GM04504 (cell line): ENCODE results near the gene TBCEL.
"Not testable (repeated sequence)": the region's sequence is repeated elsewhere in the genome, so short reads cannot be mapped to it uniquely, and the experiment has no call there.

Experiments
- DNase-seq: peaks from one replicate; pipeline ENCODE4 v3.0.0-alpha.2; 2012; ENCODE audit warnings: low read depth

The TBCEL gene

DNA sequence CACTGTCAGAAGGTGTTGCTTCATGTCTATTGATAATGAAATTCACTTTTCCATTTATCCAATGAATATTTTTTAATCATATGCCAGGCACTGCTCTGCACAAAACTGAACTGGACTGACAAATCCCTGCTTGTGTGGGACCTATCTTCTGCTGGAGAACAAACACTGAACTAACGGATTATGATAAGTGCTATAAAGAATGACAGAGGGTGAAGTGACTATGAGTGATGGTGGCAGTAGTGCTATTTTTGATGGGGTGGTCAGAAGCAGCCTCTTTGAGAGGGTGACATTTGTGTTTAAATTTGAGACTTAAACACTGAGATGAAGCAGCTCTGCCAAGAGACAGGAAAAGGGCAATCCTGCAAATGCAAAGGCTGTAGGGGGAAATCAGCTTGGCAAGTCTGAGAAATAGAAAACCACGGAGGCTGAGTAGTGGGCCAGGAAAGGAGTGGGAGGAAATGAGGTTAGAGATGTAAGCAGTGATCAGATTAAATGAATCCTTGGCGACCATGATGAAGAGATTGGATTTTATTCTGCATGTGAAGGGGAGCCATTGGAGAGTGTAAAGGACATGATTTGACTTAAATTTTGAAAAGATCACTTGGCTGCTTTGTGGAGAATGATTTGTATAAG is 6.0 kb downstream of the TBCEL start:
- DNase-seq, result no peak

DNA sequence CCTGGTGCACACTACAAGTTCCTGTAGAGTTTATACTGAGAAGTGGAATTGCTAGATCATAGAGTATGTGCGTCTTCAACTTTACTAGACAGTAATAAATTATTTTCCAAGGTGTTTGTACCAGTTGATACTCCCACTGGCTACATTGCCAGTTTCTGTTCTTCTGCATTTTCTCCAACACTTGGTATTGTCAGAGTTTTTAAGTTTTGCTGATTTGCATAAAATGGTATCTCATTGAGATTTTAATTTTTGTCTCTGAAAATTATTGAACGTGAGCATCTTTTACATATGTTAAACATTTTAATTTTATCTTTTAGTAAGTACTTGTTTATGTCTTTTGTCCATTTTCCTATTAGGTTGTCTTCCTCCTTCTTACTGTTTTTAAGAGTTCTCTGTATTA is 7.3 kb downstream of the TBCEL start:
- no peak for DNase-seq

DNA sequence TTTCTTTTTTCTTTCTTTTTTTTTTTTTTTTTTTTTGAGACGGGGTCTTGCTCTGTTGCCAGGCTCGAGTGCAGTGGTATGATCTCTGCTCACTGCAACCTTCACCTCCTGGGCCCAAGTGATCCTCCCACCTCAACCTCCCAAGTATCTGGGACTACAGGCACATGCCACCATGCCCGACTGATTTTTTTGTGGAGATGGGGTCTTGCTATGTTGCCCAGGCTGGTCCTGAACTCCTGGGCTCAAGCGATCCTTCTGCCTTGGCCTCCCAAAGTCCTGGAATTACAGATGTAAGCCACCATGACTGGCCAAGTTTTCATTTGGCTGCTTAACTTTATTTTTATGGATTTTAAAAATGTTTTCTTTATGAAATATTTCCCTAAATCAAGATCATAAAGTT is 7.7 kb downstream of the TBCEL start:
- not testable (repeated sequence) for DNase-seq

DNA sequence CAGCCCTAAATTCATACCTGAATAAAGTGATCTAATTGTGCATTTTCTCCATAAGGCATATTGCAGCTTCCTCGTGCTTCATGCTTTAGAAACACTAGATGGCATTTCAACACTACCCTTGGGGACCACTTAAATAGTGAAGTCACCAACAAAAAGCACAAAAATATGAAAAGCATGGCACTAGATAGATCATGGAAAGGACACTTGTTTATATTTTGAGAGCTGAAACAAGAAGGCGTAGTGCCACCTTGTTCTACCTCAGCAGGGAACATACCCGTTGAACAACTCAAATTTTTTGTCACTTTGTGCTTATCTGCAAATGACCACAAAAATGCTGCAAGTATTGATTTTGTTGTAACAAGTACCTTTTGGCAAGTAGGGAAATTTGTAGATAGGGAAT is 8.6 kb downstream of the TBCEL start:
- no peak for DNase-seq

DNA sequence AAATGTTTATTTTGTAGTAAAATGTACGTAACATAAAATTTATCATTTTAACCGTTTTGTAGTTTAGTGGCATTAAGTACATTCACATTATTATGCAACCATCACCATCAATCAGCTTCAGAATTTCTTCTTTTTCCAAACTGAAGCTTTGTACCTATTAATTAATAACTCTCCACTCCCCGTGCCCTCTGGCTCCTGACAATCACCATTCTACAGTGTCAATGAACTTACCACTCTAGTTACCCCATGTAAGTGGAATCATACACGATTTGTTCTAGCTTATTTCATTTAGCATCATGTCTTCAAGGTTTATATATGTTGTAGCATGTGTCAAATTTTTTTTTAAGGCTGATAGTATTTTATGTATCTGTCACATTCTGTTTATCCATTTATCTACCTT is 9.7 kb downstream of the TBCEL start:
- DNase-seq, result no peak

DNA sequence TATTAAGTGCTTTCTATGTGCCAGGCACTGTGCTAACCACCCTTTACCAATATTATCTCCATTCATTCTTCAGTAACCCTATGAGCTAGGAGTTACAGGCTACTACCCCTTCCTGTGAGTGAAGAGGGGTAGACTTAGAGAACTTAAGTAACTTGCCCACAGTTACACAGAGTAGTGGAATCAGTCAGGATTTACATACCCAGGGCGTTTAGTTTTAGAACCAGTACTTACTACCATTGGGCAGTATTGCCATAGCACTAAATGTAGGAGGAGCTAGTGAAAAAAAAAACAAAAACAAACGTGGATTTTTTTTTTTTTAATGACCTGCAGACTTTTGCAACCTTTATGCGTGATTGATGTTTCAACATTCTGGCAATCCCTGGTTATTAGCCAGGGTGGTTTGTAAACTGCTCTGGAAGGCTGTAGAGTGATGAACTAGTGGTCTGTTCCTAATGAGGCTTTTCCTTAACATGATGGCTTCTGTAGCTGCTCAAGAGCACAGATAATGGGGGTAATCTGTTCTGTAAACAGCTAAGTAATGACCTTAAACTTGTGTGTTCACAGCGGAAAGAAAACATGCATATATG is 11.4 kb downstream of the TBCEL start:
- DNase-seq, result no peak

DNA sequence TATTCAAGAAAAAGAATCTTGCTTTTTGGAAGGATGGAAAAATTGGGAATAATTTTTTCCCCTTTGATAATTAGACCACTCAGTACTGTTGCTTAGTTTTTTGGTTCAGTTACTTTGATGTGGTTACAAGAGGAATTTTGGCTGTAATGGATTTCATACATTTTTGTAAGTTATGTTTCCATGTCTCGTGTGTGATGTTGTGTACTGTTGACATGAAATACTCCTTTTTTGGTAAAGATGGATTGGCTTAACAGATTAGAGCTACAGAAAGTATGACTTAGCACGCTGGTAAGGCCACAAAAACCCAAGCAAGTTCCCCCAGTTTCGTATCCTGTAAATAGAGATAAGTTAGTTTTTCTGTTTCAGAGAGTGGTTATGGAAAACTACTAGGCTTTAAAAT is 11.9 kb downstream of the TBCEL start:
- DNase-seq, result no peak

DNA sequence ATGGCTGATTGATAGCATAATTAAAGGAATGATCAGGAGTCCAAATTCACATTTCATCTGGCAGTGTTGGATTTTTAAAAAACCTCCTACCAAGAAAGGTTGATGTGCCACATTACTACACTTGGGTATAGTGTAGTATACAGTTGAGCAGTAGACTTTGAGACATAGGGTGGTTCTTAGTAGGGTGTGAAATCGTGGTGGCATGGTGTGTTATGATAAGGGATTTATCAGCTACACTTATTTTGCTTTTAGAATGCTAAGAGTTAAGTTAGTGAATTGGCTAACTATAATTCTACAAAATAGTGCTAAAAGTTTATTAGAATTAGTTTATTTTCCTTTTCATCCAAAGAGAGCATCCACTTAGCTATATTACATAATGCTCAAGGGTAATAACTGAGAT is 13.1 kb downstream of the TBCEL start:
- no peak for DNase-seq

DNA sequence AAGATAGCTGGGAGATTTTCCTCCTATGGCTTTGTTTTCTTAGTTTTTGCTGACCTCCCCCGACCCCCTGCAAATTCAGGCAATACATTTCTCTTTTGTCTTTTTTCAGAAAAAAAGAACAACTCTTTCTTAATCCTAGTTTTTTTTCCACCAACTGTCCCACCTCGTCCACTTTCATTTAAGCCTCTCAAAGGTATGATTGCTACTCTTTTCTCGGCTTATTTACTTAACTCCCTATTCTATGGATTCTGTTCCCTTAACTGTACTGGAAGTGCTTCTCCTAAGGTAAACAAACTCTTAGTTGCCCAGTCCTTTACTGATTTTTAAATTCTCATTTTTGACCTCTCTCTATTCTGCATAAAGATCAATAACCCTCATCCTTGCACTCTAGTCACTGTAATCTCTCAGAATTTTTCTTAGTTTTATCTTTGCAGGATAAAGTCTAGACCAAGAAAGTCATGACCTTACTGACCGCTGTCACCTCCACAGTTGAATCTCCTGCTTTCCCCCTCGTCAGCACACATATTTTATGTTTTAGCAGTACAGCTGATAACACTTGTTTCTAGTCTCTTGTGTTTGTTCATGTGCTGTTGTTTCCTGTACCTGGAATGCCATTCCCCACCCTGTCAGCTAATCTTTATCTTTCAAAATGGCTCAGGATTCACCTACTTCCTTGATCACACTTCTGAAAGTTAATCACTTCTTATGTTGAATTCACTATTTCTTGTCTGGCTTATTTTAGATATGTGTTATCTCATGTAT is 14.9 kb downstream of the TBCEL start:
- no peak for DNase-seq

DNA sequence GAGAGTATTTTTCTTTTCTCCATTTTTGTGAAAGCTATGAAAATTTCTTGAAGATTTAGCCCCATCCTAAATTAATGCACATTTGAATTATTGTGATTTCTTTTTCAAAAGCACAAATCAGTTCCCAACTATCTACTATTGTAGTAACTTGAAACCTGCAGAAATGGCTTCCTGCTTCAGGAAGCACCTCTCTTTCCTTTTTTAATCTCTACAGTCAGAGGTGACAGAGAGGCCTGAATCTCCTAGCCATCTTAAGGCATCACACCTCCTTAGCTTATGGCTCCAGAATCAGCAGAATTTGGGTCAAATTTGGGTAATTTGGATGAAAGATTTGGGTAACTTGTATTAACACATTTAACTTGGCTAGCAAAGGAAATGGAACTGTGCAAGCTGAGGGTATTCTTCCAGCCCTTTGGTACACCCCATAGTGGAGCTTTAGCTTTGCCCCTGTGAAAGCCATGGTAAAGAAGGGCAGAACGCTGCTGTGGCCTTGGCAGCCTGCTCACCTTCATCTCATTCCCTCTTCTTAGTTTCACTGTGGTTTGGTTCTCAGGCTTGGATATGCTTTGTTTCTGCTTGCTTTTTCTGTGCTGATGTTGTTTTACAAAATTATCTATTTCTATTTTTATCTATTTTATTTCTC is 16.2 kb downstream of the TBCEL start:
- DNase-seq, result no peak

DNA sequence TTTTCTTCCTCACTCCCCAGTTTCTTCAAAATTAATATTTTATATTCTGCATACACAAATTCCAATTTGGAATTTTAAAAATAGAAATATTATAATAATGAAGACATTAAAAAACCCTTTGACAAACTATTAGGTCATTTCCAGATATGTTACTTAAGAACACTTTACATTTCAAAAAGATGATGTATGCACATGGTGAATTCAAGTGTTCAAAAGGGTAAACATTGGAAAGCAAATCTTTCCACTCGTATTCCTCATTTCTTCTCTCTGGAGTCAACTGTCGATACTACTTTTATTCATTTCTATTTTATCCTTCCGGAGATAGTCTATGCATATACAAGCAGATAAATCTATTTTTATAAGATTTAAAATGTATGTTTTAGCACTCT is 16.7 kb downstream of the TBCEL start:
- DNase-seq, result no peak

DNA sequence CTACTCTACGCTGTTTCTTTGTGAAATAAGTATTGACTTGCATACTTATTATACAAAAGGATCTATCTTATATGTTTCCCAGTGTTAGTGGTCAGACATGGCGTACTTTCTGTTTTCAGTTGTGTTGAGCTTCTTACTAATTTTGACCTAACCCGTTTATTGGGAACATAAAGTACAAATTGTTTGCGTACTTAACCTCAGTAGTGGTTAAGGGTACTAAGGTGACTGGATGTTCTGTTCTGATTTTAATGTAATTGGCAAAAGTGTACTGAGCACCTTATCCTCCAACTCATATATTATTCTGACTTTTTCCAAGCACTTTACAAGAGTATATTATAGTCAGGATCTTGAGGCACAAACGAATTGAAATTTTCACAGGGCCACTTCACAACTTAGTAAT is 17.2 kb downstream of the TBCEL start:
- DNase-seq, result no peak

DNA sequence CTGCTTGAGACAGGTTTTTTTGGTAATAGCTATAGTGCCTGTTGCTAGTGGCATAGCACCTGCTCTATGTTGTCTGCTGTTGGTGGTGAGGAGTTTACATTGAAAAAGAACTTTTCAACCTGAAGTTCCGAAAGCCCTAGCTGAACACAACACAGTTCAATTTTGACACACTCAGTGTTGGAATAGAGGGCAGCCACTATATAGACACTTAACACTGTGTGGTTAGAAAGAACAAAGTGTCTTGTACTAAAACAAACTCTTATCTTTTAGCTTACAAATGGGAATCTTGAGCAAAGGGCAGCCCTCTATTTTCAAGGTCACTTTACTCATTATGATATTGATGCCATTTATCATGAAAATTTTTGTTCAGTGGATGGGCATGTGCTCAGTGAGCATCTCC is 18.4 kb downstream of the TBCEL start:
- DNase-seq, result no peak

DNA sequence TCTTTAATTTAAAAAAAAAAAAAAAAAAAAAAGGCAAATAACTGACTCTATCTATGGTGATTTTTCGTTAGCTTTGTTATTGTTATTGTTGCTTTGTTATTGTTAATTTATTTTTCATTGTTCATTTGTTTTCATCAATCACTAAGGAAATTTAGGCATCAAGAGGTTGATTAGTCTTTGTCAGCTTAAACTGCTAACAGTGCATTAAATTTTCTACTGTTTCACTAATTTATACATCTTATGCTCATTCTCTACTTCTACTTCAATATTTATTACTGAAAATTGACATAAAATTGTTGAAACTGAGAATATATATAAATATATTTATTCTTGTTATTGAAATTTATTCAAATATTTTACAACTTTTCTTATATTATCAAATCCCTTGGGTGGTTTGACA is 24.0 kb downstream of the TBCEL start:
- no peak for DNase-seq

DNA sequence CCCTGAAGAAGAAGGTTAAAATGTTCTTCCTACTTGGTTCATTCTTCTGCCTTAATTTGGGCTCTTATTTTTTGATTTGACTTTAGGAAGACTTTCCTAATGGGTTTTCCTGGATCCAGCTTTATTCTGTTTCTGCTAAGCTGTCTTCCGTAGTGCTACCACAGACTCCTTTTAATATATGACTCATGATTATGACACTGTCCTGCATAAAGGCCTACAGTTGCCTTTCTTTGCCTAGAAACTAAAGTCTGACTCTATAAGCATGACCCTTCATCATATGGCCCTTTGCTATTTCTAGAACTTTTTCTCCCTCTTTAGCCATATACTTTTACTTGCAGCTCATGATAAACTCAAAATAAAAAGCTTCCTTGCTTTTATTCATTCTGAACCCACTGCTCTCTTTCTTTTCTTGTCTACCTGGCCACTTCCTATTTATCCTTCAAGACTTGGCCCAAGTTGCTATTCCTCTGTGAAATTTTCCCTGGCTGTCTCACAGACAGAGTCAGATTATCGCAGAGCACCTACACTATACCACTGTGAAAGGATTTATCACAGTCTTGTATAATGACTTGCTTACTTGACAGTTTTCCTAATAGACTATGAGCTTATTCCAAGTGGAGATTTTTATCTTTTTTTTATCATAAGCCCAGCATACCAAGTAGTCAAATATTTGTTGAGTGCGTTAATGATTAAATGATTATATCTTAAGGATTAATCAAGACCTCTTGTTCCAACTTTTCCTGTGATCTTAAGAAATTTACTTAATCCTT is 24.7 kb downstream of the TBCEL start:
- no peak for DNase-seq

DNA sequence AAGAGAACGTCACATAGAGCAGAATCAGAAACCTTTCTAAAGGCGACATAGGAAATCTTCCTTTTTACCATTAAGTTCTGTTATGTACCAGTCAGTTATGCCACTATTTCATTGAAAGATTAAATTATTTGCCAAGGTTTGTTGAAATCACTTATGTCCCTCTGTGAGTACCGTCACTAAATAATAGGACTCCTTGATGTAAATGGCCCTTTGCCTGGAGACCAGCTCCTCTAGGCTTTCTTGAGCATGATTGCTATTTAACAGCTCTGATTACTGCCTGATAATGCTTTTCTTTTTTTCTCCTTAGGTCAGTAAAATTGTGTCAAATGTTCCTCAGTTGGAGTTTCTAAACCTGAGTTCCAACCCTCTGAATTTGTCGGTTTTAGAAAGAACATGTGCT is 29.3 kb downstream of the TBCEL start:
- DNase-seq, result no peak

DNA sequence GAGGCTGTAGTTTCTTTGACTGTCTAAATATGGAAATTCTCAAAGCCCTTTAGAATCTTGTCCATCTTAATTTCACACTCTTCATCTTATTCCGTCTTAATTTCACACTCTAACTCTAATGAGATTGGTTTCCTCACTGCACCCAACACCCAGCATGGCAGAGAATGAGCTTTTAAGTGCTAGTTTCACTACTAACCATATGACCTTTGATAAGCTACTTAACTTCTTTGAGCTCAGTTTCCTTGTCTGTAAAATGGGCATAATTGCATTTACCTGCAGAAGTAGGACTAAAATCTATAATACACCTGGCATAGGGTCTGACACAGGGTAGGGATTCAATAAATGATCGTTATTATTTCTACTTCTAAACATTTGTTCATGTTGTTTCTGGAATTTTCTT is 30.4 kb downstream of the TBCEL start:
- DNase-seq, result no peak

DNA sequence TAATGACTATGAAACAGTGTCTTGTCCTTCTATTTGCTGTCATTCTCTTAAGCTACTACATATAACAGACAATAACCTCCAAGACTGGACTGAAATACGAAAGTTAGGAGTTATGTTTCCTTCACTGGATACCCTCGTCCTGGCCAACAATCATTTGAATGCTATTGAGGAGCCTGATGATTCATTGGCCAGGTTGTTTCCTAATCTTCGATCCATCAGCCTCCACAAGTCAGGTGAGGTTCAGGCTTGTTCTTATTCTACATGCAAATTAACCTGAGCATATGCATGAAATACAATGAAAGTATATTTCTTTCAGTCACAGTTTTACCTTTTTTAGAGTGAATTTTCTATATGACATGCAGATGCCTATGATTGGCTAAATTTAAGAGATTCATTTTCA is 31.2 kb downstream of the TBCEL start:
- DNase-seq, result no peak

DNA sequence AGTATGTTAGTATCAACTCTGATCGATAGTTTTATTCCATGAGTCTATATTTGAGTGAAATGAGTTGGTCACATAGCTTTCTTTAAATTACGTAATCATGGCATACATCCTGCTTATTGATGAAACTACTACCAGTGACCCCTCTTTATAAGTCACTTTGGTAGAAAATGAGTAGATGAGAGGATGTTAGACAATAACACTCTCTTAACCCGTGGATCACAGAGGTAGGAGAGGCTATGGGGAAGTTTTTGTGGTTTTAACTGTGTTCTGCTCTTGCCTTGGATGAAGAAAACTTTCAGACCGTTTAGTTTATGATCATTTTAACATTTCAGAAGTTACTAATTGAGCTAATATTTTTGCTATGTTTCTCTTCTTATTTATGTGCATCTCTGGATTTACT is 34.0 kb downstream of the TBCEL start:
- no peak for DNase-seq

DNA sequence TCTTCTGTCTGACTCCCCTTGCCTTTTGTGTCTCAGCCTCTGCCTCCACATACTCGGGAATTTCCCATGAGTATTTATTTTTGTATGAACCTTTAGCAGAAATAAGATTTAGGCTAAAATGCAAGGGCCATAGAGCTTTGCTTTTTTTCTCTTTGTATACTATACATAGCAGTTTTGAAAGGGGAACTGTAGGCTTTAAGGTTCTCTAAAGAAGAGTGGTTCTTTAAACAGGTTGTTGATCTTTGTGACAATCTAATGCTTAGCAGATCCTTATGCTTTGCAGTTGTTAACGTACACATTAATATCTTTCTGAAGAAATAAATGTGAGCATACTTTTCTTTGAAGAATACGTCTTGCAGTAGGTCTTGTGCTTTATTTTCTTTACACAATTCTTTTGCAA is 35.0 kb downstream of the TBCEL start:
- no peak for DNase-seq

DNA sequence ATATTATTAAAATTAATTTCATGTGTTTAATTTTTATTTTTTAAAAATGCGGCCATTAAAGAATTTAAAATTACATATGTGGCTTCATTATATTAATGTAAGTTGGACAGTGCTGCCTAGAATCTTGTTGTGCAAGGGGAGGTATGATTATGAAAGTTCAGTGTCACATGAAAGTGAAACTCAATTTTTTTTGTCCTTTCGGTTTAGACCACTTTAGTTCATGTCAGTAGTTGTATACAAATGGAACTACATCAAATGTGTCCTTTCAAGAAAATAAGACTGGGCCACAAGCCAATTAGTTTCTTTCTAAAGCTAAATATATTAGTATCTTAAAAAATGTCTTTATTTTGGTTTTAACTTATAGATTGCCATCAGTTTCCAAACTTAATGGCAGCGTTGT is 35.7 kb downstream of the TBCEL start:
- no peak for DNase-seq

DNA sequence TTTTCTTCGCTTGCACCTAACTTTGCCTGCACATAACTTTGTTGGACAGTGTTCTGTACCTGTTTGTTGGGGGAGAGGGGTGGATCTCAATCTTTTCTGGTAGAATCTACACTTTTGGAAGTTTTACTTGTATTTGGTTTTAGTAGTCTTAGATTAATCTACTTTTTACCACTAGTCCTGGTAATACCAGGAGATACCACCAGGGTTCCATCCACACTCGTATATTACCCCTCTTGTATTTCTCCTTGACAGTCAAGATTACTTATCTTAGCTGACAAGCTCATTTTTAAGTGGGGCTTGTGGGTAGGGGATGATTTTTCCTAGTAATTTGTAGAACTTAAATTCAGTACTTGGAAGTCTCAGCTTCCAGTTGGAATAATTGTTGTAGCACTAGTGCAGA is 39.8 kb downstream of the TBCEL start:
- no peak for DNase-seq

DNA sequence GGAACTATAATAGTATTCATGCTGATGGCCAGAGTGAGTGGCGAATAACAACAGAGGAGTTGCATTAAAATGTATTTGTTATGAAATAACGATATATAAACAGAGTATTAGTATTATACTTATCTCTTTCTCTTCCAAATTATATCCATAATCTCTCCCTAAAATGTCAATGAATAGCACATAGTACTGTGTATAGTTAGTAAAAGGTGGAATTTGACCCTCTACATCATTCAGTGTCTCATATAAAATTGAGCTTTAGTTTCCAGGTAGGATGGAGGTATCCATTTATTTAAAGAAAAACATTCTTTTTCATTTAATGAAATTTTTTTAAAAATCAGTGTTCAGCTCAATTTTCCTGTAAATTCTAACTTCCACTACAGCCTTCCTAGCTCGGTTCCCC is 42.7 kb downstream of the TBCEL start:
- DNase-seq, result no peak
